Peyer's patch (tissue), 4 donors: ENCODE data around the gene SPAG6.

Experiments used
- CTCF ChIP-seq, 6 experiments: fragments of 450-650 bp in 4 of 6; fragments of 200-600 bp in 2 of 6; sonication (generic) in 1 of 6; IDR thresholded peaks; one replicate each; pipeline ENCODE4 v1.5.1; 2017 to 2019; ENCODE audit warnings: antibody characterized with exemption in 6 of 6, mild to moderate bottlenecking in 3 of 6, moderate library complexity in 1 of 6
- POLR2A ChIP-seq, 2 donors: fragments of 450-650 bp; IDR thresholded peaks; one replicate each; pipeline ENCODE4 v1.5.1; 2017; ENCODE audit warnings: antibody characterized with exemption in 2 of 2, mild to moderate bottlenecking in 2 of 2, moderate library complexity in 2 of 2

- TF ChIP-seq CTCF (IDR thresholded peaks at IDR 0.05) (no peak), POLR2A (IDR thresholded peaks at IDR 0.05) (no peak)
These were observed 19.8 kb upstream of the SPAG6 start for GRCh38 chr10:22325272-22326144.
